BE2C (cell line): ENCODE results near the gene ABHD2.
"Not testable (repeated sequence)": the region's sequence is repeated elsewhere in the genome, so short reads cannot be mapped to it uniquely, and the experiment has no call there.

Source experiments
- DNase-seq: peaks from one replicate; pipeline ENCODE4 v3.0.0-alpha.2; 2020
- H3K27me3 ChIP-seq: fragments of 250-450 bp; sonication (Bioruptor Pico); 2 replicates; pipeline ENCODE4 v1.5.1; 2020; ENCODE audit warnings: mild to moderate bottlenecking
- H3K36me3 ChIP-seq: fragments of 250-450 bp; sonication (Bioruptor Pico); 2 replicates; pipeline ENCODE4 v1.5.1; 2020; ENCODE audit warnings: mild to moderate bottlenecking
- H3K4me1 ChIP-seq: fragments of 250-450 bp; sonication (Bioruptor Pico); 2 replicates; pipeline ENCODE4 v1.5.1; 2020
- H3K4me3 ChIP-seq: 2 replicates; pipeline ENCODE4 v1.5.1; 2011; ENCODE audit warnings: low read depth, low read length
- H3K9me3 ChIP-seq: fragments of 250-450 bp; sonication (Bioruptor Pico); 2 replicates; pipeline ENCODE4 v1.5.1; 2020
- TF ChIP-seq, protein P1 (sequence below): IDR thresholded peaks from 2 replicates; pipeline ENCODE4 v1.5.1; 2012; ENCODE audit warnings: mild to moderate bottlenecking, low read depth, low read length

The ABHD2 gene

DNA sequence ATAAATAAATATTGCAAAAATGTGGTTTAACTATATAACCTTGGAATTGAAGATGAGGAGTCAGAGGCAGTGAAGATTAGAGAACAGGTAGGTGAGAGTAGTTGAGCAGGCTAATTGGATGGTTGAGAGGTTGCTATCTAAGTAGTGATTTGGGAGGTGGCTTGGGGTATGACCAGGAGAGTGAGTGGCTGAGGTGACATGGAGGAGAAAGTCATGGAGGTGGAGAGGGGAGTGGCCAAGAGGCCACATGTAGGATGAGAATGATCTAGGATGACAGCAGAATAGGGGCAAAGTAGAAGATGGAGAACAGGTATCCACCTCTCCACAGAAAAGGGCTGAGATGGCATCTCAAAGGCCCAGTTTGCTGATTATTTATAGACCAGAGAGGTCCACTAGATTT lies 143.6 kb downstream of the ABHD2 start:
- DNase-seq: no peak
- Histone ChIP-seq H3K36me3 (no peaks in the 10 kb centered on the region), H3K4me1 (no peaks in the 10 kb centered on the region), H3K27me3 (0 out of 2 replicates have a peak, but pooled peaks cover 3% of the 10 kb centered on the region), H3K4me3 (no peak overlapping the region), H3K9me3 (no peaks in the 10 kb centered on the region)
- TF ChIP-seq, protein P1, sequence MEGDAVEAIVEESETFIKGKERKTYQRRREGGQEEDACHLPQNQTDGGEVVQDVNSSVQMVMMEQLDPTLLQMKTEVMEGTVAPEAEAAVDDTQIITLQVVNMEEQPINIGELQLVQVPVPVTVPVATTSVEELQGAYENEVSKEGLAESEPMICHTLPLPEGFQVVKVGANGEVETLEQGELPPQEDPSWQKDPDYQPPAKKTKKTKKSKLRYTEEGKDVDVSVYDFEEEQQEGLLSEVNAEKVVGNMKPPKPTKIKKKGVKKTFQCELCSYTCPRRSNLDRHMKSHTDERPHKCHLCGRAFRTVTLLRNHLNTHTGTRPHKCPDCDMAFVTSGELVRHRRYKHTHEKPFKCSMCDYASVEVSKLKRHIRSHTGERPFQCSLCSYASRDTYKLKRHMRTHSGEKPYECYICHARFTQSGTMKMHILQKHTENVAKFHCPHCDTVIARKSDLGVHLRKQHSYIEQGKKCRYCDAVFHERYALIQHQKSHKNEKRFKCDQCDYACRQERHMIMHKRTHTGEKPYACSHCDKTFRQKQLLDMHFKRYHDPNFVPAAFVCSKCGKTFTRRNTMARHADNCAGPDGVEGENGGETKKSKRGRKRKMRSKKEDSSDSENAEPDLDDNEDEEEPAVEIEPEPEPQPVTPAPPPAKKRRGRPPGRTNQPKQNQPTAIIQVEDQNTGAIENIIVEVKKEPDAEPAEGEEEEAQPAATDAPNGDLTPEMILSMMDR: no peak

DNA sequence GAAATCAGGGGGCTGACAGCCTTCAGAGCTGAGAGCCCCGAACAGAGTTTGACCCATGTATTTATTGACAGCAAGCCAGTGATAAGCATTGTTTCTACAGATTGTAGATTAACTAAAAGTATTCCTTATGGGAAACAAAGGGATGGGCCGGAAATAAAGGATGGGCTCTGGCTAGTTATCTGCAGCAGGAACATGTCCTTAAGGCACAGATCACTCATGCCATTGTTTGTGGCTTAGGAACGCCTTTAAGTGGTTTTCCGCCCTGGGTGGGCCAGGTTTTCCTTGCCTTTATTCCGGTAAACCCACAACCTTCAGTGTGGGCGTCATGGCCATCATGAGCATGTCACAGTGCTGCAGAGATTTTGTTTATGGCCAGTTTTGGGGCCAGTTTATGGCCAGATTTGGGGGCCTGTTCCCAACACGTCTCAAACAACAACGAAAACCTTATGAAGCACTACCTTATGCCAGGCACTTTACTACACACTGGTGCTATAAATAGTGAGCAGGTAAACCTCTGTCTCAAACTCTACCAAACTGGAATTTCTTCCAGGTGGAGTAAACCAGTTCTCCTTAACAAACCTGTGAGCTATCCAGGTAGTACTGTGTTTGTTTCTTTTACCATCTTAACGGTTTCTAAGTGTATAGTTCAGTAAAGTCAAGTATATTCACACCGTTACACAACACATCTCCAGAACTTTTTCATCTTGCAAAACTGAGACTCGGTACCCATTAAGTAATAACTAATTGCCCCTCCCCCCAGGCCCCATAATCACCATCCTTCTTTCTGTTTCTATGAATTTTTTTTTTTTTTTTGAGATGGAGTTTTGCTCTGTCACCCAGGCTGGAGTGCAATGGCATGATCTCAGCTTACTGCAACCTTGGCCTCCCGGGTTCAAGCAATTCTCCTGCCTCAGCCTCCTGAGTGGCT lies 151.9 kb downstream of the ABHD2 start:
- not testable (repeated sequence) for DNase-seq, H3K9me3 ChIP-seq, H3K36me3 ChIP-seq, H3K4me3 ChIP-seq, H3K4me1 ChIP-seq, H3K27me3 ChIP-seq

DNA sequence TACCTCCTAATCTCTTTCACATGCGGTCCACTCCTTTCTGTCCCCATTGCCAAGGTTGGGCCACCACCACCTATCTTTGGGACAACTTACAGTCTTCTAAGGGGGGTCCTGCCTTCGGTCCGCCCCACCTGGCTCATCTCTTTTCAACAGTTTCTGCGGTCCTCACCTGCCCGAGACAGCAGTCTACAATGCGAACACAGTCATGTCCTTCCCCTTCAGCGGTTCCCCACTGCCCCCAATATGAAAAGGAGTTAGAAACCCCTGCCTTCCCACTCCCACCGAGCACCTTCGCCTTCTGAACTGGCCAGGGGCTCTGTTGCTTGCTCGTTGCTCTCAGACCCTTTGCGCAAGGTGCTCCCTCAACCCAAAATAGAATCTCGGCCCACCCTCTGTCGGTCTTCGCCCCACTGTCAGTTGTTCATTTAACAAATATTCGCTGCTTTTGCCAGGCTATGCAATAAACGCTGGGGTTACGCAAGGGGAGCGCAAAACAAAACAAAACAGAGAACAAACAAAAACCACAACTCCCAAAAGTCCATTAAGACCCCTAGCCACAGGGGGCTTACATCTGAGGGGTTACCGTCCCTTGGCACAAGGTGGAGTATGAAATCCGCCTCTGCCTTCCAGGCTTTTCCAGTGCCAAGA lies 154.9 kb downstream of the ABHD2 start:
- TF ChIP-seq, protein P1: no peak
- H3K9me3 ChIP-seq: no peaks in the 10 kb centered on the region
- peaks cover 3% of the 10 kb centered on the region; the same call in 1 of the 2 replicates for H3K27me3 ChIP-seq
- peak overlapping the region; percentile 87 for H3K4me3 ChIP-seq
- H3K4me1 ChIP-seq: no peaks in the 10 kb centered on the region; the same call in 1 of the 2 replicates
- DNase-seq: no peak
- H3K36me3 ChIP-seq: peaks cover 18% of the 10 kb centered on the region

DNA sequence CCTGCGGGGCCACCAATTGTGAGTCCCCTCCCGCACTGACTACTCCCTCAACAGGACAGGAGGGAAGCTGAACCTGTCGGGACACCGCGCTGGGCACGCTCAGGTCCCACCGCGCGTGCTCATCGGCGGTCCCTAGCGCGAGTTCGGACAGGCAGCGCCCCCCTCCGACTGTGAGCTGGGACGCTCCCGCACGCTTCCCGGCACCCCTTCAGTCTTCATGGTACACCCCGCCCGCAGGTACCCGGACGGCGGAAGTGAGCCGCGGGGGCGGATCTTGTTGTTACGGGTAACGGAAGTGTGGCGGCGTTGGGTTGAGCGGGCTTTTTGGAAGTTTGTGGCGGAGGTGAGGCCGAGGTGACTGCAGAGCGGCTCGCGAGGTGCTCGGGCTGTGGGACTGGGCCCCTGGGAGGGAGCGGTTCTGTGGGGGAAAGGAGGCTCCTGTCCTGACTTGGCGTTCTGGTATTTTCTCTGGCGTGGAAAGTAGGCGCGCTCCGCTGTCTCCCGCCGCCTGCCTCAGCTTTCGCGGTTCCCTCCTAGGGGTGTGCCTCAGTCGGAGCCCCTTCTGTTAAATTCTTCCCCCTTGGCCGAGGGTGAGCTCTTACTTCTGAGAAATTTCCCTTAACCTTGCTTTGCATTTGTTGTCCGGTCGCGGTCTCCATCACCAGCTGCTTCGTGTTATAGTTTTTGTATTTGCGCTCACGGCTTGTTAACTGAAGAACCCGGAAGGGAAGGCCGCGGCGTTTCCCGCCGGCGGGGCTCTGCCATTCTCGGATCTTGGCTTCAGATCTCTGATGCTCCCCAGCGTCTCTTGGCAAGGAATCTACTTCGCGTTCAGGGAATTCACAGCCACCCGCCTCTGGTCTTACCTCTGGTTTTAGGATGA lies 155.7 kb downstream of the ABHD2 start, which contains the start of gene FANCI:
Gene FANCI (plus strand): TSS at position 289 of the 883 bp plus-strand sequence. CDS start 3,669 bp downstream, outside the sequence.
- TF ChIP-seq, protein P1: peak; percentile 53
- Histone ChIP-seq H3K27me3 (peaks cover under 1% of the 10 kb centered on the region; the same call in 1 of the 2 replicates), H3K4me3 (peak within 1 kb of the TSS; percentile 87), H3K4me1 (no peaks in the 10 kb centered on the region; the same call in 1 of the 2 replicates), H3K36me3 (peaks cover 25% of the 10 kb centered on the region), H3K9me3 (no peaks in the 10 kb centered on the region)
- DNase-seq: peak; percentile 98

DNA sequence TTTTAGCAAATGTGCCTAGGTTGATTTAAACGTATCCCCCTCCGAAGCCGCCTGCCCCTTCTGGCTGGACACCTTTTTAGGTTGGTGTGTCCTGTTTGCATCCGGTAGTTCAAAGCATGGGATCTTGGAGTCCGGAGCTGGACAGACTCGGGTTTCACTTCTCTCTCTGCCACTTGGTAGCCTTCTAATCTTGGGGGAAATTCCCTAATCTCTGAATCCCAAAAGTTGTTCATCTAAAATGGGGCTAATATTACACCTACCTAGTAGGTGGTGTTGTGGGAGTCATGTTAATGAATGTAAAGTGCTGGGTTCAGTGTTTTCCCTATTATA lies 156.3 kb downstream of the ABHD2 start:
- TF ChIP-seq, protein P1: 0 out of 2 replicates have a peak, but pooled peaks have one; percentile 1
- DNase-seq: no peak
- peak overlapping the region; percentile 87 for H3K4me3 ChIP-seq
- H3K36me3 ChIP-seq: peaks cover 32% of the 10 kb centered on the region
- H3K9me3 ChIP-seq: no peaks in the 10 kb centered on the region
- H3K27me3 ChIP-seq: no peaks in the 10 kb centered on the region
- no peaks in the 10 kb centered on the region; the same call in 1 of the 2 replicates for H3K4me1 ChIP-seq

DNA sequence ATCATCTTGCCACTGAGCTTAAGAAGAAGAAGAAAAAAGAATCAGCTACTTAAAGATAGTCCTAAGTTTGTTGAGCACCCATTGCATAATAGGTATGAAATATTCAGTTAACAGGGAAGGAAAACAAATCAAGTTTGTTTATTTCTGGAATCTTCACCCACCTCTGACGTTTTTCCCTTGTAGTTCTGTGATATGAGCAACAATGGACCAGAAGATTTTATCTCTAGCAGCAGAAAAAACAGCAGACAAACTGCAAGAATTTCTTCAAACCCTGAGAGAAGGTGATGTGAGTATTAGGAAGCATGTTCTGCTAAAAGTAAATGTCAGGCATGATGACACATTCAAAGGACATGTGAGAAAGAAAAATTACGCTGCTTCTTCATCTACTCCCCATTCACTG lies 159.2 kb downstream of the ABHD2 start:
- Histone ChIP-seq H3K9me3 (no peaks in the 10 kb centered on the region), H3K4me3 (no peak overlapping the region), H3K27me3 (no peaks in the 10 kb centered on the region), H3K36me3 (peaks cover 45% of the 10 kb centered on the region), H3K4me1 (no peaks in the 10 kb centered on the region; the same call in 1 of the 2 replicates)
- TF ChIP-seq, protein P1: no peak
- DNase-seq: no peak
